ENCODE measurements around the gene NAA50.

DNA sequence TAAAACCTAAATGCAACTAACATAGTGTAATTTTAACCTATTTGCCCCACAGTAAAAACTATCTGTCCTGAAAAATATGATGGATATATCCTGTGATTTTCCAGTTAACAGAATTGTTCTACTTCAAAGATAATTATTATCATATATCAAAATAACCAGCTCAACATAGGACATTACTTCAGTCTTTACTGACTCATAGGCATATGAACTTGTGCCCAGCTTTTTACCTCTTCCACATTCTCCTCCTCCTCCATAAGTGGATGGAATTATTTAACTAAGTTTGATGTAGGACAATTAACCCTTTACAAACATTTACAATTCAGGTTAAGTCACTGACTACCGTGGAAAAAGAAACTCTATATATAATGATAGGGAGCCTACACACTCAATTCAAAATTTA, 26.8 kb downstream of the NAA50 start:
- no peak for TF ChIP-seq EZH2 (IDR thresholded peaks at IDR 0.05; ENCODE audit: borderline replicate concordance, low read length)
- TF ChIP-seq, protein P1, sequence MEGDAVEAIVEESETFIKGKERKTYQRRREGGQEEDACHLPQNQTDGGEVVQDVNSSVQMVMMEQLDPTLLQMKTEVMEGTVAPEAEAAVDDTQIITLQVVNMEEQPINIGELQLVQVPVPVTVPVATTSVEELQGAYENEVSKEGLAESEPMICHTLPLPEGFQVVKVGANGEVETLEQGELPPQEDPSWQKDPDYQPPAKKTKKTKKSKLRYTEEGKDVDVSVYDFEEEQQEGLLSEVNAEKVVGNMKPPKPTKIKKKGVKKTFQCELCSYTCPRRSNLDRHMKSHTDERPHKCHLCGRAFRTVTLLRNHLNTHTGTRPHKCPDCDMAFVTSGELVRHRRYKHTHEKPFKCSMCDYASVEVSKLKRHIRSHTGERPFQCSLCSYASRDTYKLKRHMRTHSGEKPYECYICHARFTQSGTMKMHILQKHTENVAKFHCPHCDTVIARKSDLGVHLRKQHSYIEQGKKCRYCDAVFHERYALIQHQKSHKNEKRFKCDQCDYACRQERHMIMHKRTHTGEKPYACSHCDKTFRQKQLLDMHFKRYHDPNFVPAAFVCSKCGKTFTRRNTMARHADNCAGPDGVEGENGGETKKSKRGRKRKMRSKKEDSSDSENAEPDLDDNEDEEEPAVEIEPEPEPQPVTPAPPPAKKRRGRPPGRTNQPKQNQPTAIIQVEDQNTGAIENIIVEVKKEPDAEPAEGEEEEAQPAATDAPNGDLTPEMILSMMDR (IDR thresholded peaks at IDR 0.05; ENCODE audit: low read length): no peak
